ENCODE measurements around the gene BPIFA2.

GRCh38 chr20:33154252-33154651 is 13.7 kb upstream of the BPIFA2 start:
- no peak for TF ChIP-seq CTCF (IDR thresholded peaks at IDR 0.05 in 8 of 11, conservative IDR thresholded peaks at IDR 0.05 in 3 of 11)
- TF ChIP-seq POLR2A (IDR thresholded peaks at IDR 0.05): no peak

Measured in spleen (tissue), 7 donors.